ENCODE data around the gene SMCP.

Gene SMCP

DNA sequence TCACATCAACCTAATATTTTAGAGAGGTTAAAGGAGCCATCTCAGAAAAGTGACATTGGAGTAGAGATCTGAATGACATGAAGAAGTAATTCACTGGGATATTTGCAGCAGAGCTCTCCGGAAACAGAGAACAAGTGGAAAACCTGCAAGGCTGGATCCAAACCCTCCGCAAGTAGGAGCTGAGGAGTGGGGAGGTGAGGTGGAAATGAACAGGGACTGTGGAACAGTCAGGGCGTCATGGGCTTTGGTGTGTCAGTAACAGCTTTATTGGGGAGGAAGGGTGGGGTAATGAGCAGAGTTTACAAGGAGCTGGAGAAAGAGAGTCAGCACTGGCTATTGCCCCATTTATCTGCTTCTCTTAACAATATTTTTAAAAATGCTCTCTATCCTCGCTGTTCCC lies 20.9 kb downstream of the SMCP start:
- Histone ChIP-seq H3K4me2 (ENCODE audit: low read length) (no peak overlapping the region), H3K9ac (ENCODE audit: low read length) (no peak overlapping the region), H3K79me2 (ENCODE audit: low read length) (no peaks in the 10 kb centered on the region), H3K9me3 (ENCODE audit: insufficient read depth, low read length) (no peaks in the 10 kb centered on the region), H3K4me3 (ENCODE audit: low read length) (no peak overlapping the region), H4K20me1 (ENCODE audit: insufficient read depth, low read length) (no peaks in the 10 kb centered on the region), H3K4me1 (ENCODE audit: low read length) (no peaks in the 10 kb centered on the region), H3K27me3 (ENCODE audit: low read depth, low read length) (peaks cover 75% of the 10 kb centered on the region), H2AFZ (ENCODE audit: low read depth, low read length) (no peak overlapping the region), H3K36me3 (replicated peaks; ENCODE audit: low read depth, low read length) (no peaks in the 10 kb centered on the region), H3K27ac (ENCODE audit: low read length) (no peak overlapping the region)
- no peak for TF ChIP-seq EZH2phosphoT487 (IDR thresholded peaks at IDR 0.05; ENCODE audit: low read depth)
- TF ChIP-seq, protein P1, sequence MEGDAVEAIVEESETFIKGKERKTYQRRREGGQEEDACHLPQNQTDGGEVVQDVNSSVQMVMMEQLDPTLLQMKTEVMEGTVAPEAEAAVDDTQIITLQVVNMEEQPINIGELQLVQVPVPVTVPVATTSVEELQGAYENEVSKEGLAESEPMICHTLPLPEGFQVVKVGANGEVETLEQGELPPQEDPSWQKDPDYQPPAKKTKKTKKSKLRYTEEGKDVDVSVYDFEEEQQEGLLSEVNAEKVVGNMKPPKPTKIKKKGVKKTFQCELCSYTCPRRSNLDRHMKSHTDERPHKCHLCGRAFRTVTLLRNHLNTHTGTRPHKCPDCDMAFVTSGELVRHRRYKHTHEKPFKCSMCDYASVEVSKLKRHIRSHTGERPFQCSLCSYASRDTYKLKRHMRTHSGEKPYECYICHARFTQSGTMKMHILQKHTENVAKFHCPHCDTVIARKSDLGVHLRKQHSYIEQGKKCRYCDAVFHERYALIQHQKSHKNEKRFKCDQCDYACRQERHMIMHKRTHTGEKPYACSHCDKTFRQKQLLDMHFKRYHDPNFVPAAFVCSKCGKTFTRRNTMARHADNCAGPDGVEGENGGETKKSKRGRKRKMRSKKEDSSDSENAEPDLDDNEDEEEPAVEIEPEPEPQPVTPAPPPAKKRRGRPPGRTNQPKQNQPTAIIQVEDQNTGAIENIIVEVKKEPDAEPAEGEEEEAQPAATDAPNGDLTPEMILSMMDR (IDR thresholded peaks at IDR 0.05; ENCODE audit: low read depth, low read length): no peak

DNA sequence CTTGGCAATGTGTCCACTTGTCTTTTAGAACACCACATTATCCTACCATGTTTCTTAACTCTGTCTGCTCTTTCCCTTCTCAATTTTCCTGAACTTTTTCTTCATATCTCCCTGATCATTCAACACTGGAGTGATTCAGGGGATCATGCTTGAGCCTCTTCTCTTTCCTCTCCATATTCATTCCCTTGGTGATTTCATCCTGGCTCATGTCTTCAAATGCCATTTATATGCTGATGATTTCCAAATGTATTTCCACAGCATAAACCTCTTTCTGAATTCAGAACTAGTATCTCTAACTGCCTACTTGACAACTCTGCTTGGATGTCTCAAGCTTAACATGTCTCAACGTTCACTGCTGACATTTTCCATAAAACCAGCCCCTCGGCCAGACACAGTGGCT lies 21.8 kb downstream of the SMCP start:
- Histone ChIP-seq H3K79me2 (ENCODE audit: low read length) (no peaks in the 10 kb centered on the region), H3K36me3 (replicated peaks; ENCODE audit: low read depth, low read length) (no peaks in the 10 kb centered on the region), H2AFZ (ENCODE audit: low read depth, low read length) (no peak overlapping the region), H3K4me3 (ENCODE audit: low read length) (no peak overlapping the region), H3K4me1 (ENCODE audit: low read length) (no peaks in the 10 kb centered on the region), H3K4me2 (ENCODE audit: low read length) (no peak overlapping the region), H3K27me3 (ENCODE audit: low read depth, low read length) (peaks cover 75% of the 10 kb centered on the region), H3K27ac (ENCODE audit: low read length) (no peak overlapping the region), H3K9me3 (ENCODE audit: insufficient read depth, low read length) (no peaks in the 10 kb centered on the region), H4K20me1 (ENCODE audit: insufficient read depth, low read length) (no peaks in the 10 kb centered on the region), H3K9ac (ENCODE audit: low read length) (no peak overlapping the region)
- no peak for TF ChIP-seq EZH2phosphoT487 (IDR thresholded peaks at IDR 0.05; ENCODE audit: low read depth)
- TF ChIP-seq, protein P1 (IDR thresholded peaks at IDR 0.05; ENCODE audit: low read depth, low read length): no peak

DNA sequence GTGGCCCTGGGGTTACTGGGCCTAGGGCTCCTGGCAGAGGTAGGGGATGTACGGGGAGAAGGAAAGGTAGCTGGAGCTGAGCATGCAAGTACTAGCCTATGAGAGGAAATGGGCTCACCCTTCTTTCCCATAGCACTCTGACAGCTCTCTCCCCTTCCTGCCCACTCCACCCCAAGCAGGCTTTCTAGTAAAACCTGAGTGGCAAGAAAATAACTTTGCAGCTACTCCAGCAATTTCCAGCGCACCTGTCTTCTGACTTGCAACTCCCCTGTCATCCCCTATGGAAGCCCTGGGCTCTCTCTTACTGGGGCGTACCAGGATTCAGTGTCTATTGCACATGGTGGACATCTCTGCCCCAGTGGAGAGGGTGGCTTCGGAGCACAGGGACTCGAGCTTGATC lies 23.5 kb downstream of the SMCP start:
- Histone ChIP-seq H3K79me2 (ENCODE audit: low read length) (no peaks in the 10 kb centered on the region), H3K4me1 (ENCODE audit: low read length) (no peaks in the 10 kb centered on the region), H3K36me3 (replicated peaks; ENCODE audit: low read depth, low read length) (no peaks in the 10 kb centered on the region), H3K27ac (ENCODE audit: low read length) (no peak overlapping the region), H2AFZ (ENCODE audit: low read depth, low read length) (no peak overlapping the region), H3K4me2 (ENCODE audit: low read length) (no peak overlapping the region), H3K4me3 (ENCODE audit: low read length) (no peak overlapping the region), H3K9me3 (ENCODE audit: insufficient read depth, low read length) (no peaks in the 10 kb centered on the region), H4K20me1 (ENCODE audit: insufficient read depth, low read length) (no peaks in the 10 kb centered on the region), H3K27me3 (ENCODE audit: low read depth, low read length) (peaks cover 73% of the 10 kb centered on the region), H3K9ac (ENCODE audit: low read length) (no peak overlapping the region)
- TF ChIP-seq, protein P1 (IDR thresholded peaks at IDR 0.05; ENCODE audit: low read depth, low read length): no peak
- no peak for TF ChIP-seq EZH2phosphoT487 (IDR thresholded peaks at IDR 0.05; ENCODE audit: low read depth)

DNA sequence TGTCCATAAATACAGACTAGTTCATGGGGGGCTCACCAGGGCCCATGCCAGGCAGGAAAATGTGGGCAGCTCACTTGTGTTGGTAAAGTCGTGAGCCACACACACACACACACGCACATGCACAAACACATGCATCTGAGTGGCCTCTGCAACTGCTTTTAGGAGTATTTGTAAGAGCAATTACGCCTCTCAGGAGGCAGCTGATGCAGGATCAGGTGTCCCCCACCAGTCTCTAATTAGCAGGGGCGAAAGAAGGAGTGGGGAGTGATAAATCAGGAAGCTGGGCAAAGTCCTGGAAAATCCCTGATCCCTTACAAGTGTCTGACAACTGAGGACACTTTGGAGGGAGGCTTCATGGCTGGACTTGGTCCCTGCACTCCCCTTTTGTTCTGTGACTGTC lies 24.5 kb downstream of the SMCP start:
- no peak overlapping the region for H3K4me3 ChIP-seq (ENCODE audit: low read length)
- H4K20me1 ChIP-seq (ENCODE audit: insufficient read depth, low read length): no peaks in the 10 kb centered on the region
- peaks cover 68% of the 10 kb centered on the region for H3K27me3 ChIP-seq (ENCODE audit: low read depth, low read length)
- no peak overlapping the region for H3K4me2 ChIP-seq (ENCODE audit: low read length)
- no peaks in the 10 kb centered on the region for H3K79me2 ChIP-seq (ENCODE audit: low read length)
- H3K36me3 ChIP-seq (replicated peaks; ENCODE audit: low read depth, low read length): no peaks in the 10 kb centered on the region
- TF ChIP-seq EZH2phosphoT487 (IDR thresholded peaks at IDR 0.05; ENCODE audit: low read depth): no peak
- TF ChIP-seq, protein P1 (IDR thresholded peaks at IDR 0.05; ENCODE audit: low read depth, low read length): no peak
- H3K4me1 ChIP-seq (ENCODE audit: low read length): peaks cover 8% of the 10 kb centered on the region
- no peak overlapping the region for H3K27ac ChIP-seq (ENCODE audit: low read length)
- H3K9ac ChIP-seq (ENCODE audit: low read length): no peak overlapping the region
- H2AFZ ChIP-seq (ENCODE audit: low read depth, low read length): no peak overlapping the region
- no peaks in the 10 kb centered on the region for H3K9me3 ChIP-seq (ENCODE audit: insufficient read depth, low read length)
